MG63 (cell line): ENCODE results near the gene PNPLA2. TPM values are rescaled to one million over a fixed set of nuclear protein-coding genes. Genes with fewer than 3 reads are reported as not detected.
A peak's percentile ranks its signal among the peaks of the same experiment; 100 is the strongest.

Experiments
- DNase-seq: peaks from one replicate; pipeline ENCODE4 v3.0.0-alpha.2; 2020
- H3K27me3 ChIP-seq: fragments of 250-450 bp; sonication (Bioruptor Pico); 2 replicates; pipeline ENCODE4 v1.5.1; 2020; ENCODE audit warnings: mild to moderate bottlenecking, moderate library complexity
- H3K36me3 ChIP-seq: fragments of 250-450 bp; sonication (Bioruptor Pico); 2 replicates; pipeline ENCODE4 v1.5.1; 2020; ENCODE audit warnings: mild to moderate bottlenecking, moderate library complexity
- H3K4me3 ChIP-seq: fragments of 250-450 bp; sonication (Bioruptor Pico); 2 replicates; pipeline ENCODE4 v1.5.1; 2020; ENCODE audit warnings: mild to moderate bottlenecking, moderate library complexity
- H3K9me3 ChIP-seq: fragments of 250-450 bp; sonication (Bioruptor Pico); 2 replicates; pipeline ENCODE4 v1.5.1; 2020; ENCODE audit warnings: mild to moderate bottlenecking, moderate library complexity
- total RNA-seq: library from RNA; depleted of rRNA; stranded (reverse); fragments of >200 nt; shearing (Covaris generic); gene quantifications from 2 replicates; pipeline ENCODE4 v1.2.3, GENCODE V29; 2014; ENCODE audit warnings: low replicate concordance

Gene PNPLA2
- total RNA-seq, 1 experiment from 2014 or later = 12.4 TPM

- Histone ChIP-seq H3K36me3 (peaks cover 69% of the 10 kb centered on the region), H3K27me3 (no peaks in the 10 kb centered on the region), H3K9me3 (no peaks in the 10 kb centered on the region), H3K4me3 (peak overlapping the region; percentile 98)
- peak; percentile 58 for DNase-seq
These were observed 21.3 kb downstream of the PNPLA2 start for GRCh38 chr11:839875-840617.

GRCh38 chr11:841981-842369, 23.3 kb downstream of the PNPLA2 start:
- no peak for DNase-seq
- Histone ChIP-seq H3K9me3 (no peaks in the 10 kb centered on the region), H3K4me3 (peak overlapping the region; percentile 98), H3K27me3 (no peaks in the 10 kb centered on the region), H3K36me3 (peaks cover 71% of the 10 kb centered on the region)

DNA sequence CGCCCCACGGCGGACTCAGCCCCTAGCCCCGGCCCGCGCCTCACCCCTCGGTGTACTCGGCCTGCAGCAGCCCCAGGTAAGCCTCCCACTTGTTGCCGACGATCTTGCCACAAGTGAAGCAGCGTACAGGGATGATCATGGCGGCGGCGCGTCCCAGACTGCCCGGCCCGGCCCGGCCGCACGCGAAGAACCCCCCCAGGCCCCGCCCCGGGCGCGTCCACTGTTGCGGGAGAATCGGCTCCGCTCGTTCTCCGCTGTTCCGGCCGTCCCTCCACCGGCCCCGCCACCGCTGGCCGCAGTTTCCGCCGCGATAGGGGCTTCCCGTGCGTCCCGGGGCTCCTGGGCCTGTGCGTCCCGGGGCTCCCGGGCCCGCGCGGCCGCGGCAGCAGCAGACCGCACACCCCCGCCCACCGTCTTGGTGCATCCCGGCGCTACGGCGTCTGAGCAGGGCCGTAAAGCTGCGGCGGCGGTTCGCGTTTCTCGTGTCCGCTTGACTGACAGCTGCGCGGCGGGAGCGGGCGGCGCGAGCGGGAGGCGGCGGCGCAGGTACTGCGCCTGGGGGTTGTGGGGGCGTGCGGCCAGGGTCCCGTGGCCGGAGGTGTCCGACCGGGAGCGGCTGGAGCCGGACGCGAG, 23.8 kb downstream of the PNPLA2 start, which contains the start of the genes POLR2L and TSPAN4:
TSS of gene POLR2L (minus strand) at position 160 of the 633 bp plus-strand sequence. CDS start at position 139, 21 bp downstream.
TSS of gene TSPAN4 (plus strand) at position 483 of the 633 bp plus-strand sequence. CDS start 7,453 bp downstream, outside the sequence.
- peak; percentile 92 for DNase-seq
- no peaks in the 10 kb centered on the region for H3K27me3 ChIP-seq
- no peaks in the 10 kb centered on the region for H3K9me3 ChIP-seq
- peaks cover 68% of the 10 kb centered on the region for H3K36me3 ChIP-seq
- H3K4me3 ChIP-seq = peak within 1 kb of the TSS; percentile 98

- Histone ChIP-seq H3K4me3 (peak overlapping the region; percentile 98), H3K27me3 (no peaks in the 10 kb centered on the region), H3K36me3 (peaks cover 67% of the 10 kb centered on the region), H3K9me3 (no peaks in the 10 kb centered on the region)
- peak; percentile 53 for DNase-seq
These were observed 24.5 kb downstream of the PNPLA2 start for GRCh38 chr11:843086-843734.

- DNase-seq = peak; percentile 100
- Histone ChIP-seq H3K4me3 (peak overlapping the region; percentile 98), H3K27me3 (no peaks in the 10 kb centered on the region), H3K9me3 (no peaks in the 10 kb centered on the region), H3K36me3 (peaks cover 69% of the 10 kb centered on the region)
These were observed 25.3 kb downstream of the PNPLA2 start for GRCh38 chr11:843818-844692.

- peaks cover 62% of the 10 kb centered on the region for H3K36me3 ChIP-seq
- H3K9me3 ChIP-seq = no peaks in the 10 kb centered on the region
- H3K27me3 ChIP-seq = no peaks in the 10 kb centered on the region
- DNase-seq = peak; percentile 99
- H3K4me3 ChIP-seq = peak overlapping the region; percentile 98
These were observed 26.3 kb downstream of the PNPLA2 start for GRCh38 chr11:844693-845644.

DNA sequence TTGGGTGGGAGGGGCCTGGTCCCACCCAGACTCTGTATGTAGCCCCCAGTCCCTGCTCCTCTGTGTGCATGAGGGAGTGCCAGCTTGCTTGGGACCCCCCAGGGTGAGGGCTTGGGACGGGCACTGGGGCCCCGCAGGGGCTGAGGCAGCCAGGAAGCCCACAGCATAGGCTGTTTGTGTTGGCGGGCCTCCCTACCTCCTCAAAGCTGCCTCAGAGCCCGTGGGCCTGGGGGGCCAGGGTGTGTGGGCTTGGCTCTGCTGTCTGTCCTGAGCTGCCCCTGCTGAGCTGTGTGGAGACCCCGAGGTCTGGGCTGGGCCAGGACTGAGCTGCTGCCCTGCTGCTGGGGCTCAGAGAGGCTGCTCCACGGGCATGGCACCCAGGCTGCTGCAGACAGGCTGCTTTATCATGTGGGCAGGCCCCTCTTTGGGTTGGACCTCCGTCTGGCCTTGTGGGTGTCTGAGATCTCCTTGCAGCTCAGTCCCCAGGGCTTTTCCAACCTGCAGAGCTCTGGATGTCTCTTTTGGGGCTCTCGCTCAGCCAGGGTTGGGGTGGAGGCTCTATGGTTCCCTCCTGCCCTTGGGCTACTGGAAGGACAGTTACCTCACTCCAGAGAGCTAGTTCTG, 27.3 kb downstream of the PNPLA2 start:
- no peaks in the 10 kb centered on the region for H3K27me3 ChIP-seq
- H3K36me3 ChIP-seq = peaks cover 61% of the 10 kb centered on the region
- H3K9me3 ChIP-seq = no peaks in the 10 kb centered on the region
- DNase-seq = peak; percentile 78
- H3K4me3 ChIP-seq = peak overlapping the region; percentile 98

- no peaks in the 10 kb centered on the region for H3K27me3 ChIP-seq
- no peak for DNase-seq
- peaks cover 59% of the 10 kb centered on the region for H3K36me3 ChIP-seq
- no peaks in the 10 kb centered on the region for H3K9me3 ChIP-seq
- H3K4me3 ChIP-seq = no peak overlapping the region
These were observed 27.9 kb downstream of the PNPLA2 start for GRCh38 chr11:846496-847098.

GRCh38 chr11:847876-848275, 29.2 kb downstream of the PNPLA2 start:
- Histone ChIP-seq H3K36me3 (peaks cover 66% of the 10 kb centered on the region), H3K4me3 (no peak overlapping the region), H3K9me3 (no peaks in the 10 kb centered on the region), H3K27me3 (no peaks in the 10 kb centered on the region)
- no peak for DNase-seq

DNA sequence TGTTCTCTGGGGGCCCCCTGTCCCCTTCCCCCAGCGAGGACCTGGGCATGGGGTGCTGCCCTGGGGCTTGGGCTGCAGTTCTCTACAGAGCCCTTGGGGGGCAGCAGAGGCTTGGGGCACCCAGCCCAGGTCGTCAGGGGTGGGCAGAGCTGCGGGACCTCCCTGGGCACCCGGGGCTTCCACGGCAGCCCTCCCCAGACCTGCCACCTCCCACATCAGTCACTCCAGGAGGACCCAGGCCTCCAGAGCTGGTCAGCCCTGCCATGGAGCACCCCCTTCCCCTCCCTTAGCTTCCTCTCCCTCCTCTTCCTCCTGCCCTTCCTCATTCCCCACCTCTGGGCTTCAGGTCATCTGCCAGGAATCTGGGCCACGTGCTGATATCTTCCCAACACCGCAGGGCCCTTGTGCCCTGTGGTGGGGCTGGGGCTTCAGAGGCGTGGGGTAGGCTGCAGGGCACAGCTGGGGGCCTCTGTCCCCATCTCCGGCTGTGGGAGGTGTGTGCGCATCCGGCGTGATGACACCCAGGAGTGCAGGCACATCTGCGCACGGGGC, 29.7 kb downstream of the PNPLA2 start:
- no peak for DNase-seq
- no peaks in the 10 kb centered on the region for H3K9me3 ChIP-seq
- peaks cover 66% of the 10 kb centered on the region for H3K36me3 ChIP-seq
- no peak overlapping the region for H3K4me3 ChIP-seq
- H3K27me3 ChIP-seq = no peaks in the 10 kb centered on the region

GRCh38 chr11:849104-849824, 30.6 kb downstream of the PNPLA2 start:
- Histone ChIP-seq H3K27me3 (no peaks in the 10 kb centered on the region), H3K4me3 (no peak overlapping the region), H3K36me3 (peaks cover 68% of the 10 kb centered on the region), H3K9me3 (no peaks in the 10 kb centered on the region)
- DNase-seq = no peak

DNA sequence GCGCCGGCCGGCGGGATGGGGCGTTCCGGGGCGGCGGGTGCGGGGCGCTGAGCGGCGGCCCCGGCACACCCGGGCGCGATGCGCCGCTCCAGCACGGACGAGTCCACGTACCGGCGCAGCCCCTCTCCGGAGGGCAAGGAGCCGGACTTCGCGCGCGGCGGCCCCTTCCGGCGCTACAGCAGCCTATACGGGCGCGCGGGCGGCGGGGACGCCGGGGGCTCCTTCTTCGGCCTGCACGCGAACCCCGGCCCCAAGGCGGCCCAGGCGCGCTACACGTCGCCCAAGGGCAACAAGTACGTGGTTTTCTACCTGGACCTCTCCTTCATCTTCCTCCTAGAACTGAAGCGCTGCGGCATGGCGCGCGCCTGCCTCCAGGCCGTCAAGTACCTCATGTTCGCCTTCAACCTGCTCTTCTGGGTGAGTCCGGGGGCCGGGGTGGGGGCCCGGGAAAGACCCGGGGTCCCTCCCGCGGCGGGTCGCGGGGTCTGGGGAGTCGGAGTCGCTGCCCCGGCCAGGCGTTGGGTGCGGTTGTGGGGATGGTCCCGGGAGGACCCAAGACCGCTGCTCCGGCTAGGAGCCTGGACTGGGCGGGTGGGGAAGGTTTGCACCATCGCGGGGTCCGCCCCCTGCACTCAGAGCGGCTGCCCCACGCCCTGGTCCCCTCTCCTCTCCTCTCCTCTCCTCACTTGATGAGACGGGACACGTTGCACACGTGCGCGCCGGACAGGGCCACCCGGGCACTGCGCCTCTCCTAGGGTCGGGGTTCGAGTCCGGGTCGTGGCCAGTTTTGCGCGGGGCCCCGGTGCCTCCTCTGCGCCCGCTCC, 31.4 kb downstream of the PNPLA2 start:
- no peak for DNase-seq
- Histone ChIP-seq H3K36me3 (peaks cover 65% of the 10 kb centered on the region), H3K9me3 (no peaks in the 10 kb centered on the region), H3K4me3 (no peak overlapping the region), H3K27me3 (no peaks in the 10 kb centered on the region)
